ENCODE data around the gene ACOX2.

DNA sequence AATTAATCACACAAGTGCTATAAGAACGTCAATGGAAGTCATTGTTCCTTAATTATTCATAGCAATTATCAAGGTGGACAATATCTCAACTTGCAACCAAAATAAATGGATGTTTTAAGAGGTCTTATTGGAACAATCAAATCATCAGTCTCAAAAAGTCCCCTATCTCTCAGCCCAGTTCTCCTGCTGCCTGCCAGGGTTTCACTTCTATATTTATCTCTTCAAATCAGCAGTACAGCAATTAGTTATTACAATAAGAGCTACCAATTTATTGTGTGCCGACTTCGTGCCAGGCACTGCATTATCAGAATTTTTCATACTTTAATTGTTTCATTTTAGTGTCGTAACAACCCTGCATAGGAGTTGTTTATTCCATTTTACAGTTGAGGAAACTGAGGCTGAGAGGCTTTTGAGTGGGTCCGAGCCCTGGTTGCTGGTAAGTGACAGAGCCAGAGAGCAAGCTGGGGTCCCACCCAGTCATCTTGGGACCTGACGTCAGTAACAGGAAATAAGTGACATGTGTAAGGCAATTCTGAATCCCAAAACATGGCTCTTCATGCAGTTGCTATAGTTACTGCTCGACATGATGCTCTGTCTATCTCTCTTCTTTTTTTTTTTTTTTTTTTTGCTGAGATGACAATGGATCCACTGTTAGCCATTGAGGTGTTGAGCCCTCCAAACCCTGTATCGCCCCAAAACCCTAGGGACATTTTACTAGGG lies 53.9 kb downstream of the ACOX2 start:
- TF ChIP-seq, protein P1, sequence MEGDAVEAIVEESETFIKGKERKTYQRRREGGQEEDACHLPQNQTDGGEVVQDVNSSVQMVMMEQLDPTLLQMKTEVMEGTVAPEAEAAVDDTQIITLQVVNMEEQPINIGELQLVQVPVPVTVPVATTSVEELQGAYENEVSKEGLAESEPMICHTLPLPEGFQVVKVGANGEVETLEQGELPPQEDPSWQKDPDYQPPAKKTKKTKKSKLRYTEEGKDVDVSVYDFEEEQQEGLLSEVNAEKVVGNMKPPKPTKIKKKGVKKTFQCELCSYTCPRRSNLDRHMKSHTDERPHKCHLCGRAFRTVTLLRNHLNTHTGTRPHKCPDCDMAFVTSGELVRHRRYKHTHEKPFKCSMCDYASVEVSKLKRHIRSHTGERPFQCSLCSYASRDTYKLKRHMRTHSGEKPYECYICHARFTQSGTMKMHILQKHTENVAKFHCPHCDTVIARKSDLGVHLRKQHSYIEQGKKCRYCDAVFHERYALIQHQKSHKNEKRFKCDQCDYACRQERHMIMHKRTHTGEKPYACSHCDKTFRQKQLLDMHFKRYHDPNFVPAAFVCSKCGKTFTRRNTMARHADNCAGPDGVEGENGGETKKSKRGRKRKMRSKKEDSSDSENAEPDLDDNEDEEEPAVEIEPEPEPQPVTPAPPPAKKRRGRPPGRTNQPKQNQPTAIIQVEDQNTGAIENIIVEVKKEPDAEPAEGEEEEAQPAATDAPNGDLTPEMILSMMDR (IDR thresholded peaks at IDR 0.05): no peak
- no peak for TF ChIP-seq POLR2A (IDR thresholded peaks at IDR 0.05)

Data from body of pancreas (tissue), 4 donors.